ELR (cell line): ENCODE results near the gene CACNB2.

Experiments
- DNase-seq: peaks from one replicate; pipeline ENCODE4 v3.0.0-alpha.2; 2015; ENCODE audit warnings: low read depth

The CACNB2 gene

GRCh38 chr10:18293536-18294510, 153.6 kb downstream of the CACNB2 start:
- no peak for DNase-seq

- DNase-seq = no peak
Observed at GRCh38 chr10:18294633-18295032, 154.4 kb downstream of the CACNB2 start.

GRCh38 chr10:18297659-18298058, 157.4 kb downstream of the CACNB2 start:
- DNase-seq = no peak

GRCh38 chr10:18298256-18298655, 158.0 kb downstream of the CACNB2 start:
- DNase-seq = no peak

DNA sequence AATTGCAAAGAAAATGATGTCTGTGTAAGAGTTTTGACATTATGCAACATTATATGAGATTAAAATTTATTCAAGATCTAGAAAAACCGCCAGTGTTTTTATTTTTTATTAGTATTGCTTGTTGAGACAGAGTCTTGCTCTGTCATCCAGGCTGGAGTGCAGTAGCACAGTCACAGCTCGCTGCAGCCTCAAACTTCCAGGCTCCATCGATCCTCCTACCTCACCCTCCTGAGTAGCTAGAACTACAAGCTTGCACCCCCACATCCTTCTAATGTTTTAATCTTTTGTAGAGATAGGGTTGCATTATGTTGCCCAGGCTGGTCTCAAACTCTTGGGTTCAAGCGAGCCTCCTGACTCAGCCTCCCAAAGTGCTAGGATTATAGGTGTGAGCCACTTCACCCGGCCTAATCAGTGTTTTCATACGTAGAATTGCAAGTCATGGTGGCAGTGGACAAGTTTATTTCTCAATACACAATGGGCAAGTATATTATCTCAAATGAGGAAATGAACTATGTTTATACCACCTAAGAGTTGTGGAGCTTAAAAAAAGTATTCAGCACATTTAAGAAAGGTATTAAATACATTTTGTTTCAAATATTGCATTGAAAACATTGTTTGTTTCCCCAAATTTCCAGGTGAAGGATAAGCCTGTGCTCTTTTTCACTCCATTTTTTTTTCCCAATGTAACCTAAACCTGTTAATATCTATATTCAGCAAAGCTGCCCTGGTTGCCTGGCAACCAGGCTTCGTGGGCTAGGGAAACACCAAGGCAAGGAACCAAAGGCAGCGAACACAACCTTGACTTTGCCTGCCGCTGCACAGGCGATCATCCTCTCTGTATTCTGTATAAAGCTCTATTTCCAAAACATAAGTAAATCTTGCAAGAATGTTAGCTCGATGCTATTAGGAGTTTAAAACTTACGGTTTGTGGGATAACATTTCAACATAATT, 163.9 kb downstream of the CACNB2 start:
- DNase-seq = no peak

GRCh38 chr10:18306031-18306430, 165.8 kb downstream of the CACNB2 start:
- DNase-seq = no peak

- DNase-seq = no peak
Observed at GRCh38 chr10:18308600-18308999, 168.4 kb downstream of the CACNB2 start.

DNA sequence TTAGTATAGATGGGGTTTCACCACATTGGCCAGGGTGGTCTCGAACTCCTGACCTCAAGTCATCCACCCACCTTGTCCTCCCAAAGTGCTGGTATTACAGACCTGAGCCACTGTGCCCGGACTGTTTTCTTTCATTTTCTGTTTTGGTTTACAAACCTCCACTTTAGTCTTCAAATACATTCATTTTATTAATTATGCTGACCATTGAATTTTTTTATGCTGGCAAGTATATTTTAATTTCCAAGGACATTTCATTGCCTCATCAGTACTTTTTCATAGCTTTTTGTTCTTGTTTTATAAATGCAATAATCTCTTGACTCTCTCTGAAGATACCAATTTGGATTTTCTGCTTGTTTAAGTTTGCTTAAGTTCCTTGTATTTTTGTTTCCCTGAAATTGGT, 170.5 kb downstream of the CACNB2 start:
- DNase-seq = no peak

- DNase-seq = peak; percentile 54
Observed at GRCh38 chr10:18312374-18313139, 172.3 kb downstream of the CACNB2 start.

GRCh38 chr10:18313140-18313530, 172.9 kb downstream of the CACNB2 start:
- DNase-seq = no peak

GRCh38 chr10:18313626-18314025, 173.4 kb downstream of the CACNB2 start:
- no peak for DNase-seq

DNA sequence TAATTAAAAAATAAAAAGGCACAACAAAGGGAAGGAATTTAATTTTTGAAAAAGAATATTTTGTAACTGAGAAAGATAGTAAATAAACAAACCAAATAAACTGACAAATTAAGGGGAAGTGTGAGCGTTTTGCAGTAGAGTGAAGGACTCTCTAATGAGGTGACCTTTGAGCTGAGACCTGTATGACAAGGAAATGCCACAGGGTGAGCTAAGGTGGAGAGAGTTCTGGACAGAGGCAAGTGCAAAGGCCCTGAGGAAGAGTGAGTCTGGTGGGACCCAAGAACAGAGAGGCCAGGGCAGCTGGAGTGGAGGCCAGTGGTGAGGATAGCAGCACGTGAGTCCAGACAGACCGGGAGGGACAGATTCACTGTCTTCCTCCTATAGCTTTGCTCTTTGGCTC, 179.4 kb downstream of the CACNB2 start:
- DNase-seq = no peak

GRCh38 chr10:18321371-18321770, 181.1 kb downstream of the CACNB2 start:
- no peak for DNase-seq

GRCh38 chr10:18323916-18324315, 183.7 kb downstream of the CACNB2 start:
- DNase-seq = no peak

GRCh38 chr10:18325410-18325809, 185.2 kb downstream of the CACNB2 start:
- no peak for DNase-seq

- DNase-seq = no peak
Observed at GRCh38 chr10:18325889-18326531, 185.8 kb downstream of the CACNB2 start.

DNA sequence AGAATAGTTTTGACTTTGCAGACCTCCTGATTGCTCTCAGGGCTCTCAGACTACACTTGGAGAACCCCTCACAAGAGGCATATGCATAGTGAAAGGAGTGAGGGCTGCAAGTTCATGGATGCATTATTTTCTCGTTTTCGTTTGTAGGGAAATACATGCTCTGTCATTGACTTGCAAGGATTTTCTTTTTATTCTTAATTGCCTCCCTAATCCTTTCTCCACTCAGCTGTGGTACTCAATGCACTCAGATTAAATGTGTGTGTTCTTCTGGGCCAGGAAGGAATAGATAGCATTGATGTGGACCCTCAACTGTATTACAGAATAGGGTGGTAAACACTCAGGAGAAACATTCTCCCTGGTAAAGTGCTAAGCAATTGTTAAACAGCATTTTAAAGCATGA, 188.7 kb downstream of the CACNB2 start:
- no peak for DNase-seq

DNA sequence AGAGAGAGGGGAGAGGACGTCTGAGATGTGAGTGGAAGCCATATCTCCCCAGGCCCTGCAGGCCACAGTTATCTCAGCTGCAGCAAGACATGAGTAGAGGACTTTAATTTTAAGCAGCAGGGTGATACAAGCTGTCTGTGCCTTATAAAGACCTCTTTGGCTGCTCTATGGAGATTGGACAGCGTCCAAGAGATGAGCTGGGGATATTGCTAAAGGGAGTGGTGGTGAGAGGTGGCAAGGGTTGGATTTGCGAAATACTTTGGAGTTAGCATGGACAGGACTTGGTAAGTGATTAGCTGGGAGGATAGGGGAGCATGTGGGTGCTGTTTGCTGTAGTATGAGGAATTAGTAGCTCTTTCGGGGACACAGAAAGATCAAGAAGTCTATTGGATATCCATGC, 191.8 kb downstream of the CACNB2 start:
- DNase-seq = no peak

DNA sequence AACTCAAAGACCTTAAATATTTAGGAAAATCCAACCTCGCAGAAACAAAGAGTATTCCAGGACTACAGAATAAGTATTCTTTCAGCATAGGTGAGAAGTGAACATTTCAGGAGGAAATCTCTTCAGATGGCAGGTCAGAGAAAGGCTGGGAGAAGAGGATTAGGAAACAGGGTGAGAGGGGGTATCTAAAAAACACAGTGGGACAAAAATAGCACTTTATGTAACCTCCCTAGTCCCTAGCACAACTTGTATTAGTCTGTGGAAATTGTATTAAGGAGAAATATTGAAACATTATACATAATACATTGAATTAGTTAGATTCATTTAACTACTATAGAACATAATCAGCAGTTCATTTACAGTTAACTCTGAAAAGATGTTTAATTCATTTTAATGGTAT, 192.3 kb downstream of the CACNB2 start:
- DNase-seq = no peak

DNA sequence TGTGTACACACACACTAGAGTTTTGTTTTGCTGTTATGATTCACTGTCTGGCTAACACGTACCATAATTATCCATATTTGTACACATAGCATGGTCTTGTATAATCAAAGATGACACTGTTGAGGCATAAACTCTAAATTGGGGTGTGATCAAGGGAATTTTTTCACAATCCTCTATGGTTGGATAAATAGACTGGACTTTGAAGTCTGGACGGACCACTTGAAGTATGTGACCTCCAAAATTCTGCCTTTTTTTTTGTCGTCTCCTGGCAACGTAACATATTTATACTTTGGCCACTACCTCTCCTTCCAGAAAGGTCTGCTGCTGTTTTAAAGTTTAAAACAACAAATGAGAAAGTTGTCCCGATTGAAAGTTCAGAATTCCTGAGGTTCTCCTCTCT, 193.4 kb downstream of the CACNB2 start:
- DNase-seq = no peak

DNA sequence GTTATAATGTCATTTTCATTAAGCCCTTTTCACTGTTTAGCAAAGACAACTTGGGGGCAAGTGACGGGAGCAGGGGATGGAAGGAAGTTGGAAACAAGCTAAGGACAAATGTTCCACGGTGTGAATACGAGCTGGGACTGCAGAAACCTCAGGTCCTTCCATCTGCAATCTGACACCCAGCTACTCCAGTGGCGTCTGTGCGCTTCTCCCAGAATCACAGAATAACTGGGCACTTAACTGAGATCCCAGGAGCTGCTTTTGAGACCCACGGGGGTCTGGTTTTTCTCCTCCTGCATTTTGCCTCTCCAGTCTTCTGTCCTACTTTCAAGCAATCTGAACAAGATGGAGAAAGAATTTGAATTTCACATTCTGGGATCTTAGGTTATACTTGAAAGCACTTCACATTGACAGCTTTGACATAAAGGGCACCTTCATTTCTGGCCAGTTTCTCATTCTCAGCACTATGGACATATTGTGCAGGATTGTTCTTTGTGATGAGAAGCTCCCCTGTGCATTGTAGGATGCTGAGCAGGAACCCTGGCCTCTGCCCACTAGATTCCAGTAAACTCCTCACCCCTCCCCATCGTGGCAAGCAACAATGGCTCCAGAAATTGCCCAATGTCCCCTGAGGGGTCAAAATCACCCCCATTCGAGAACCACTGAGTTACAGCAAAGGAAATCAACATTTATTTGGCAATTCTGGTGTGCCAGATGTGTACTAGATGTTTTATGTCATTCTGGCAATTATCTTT, 194.1 kb downstream of the CACNB2 start:
- no peak for DNase-seq
